HepG2 (cell line): ENCODE data around the gene C11orf68. TPM values are rescaled to one million over a fixed set of nuclear protein-coding genes. Genes with fewer than 3 reads are reported as not detected.

Experiments
- CHCHD3 ChIP-seq: sonication (generic); formaldehyde crosslinking; IDR thresholded peaks from 2 replicates; pipeline ENCODE4 v1.8.0; 2022; ENCODE audit warnings: mild to moderate bottlenecking, missing genetic modification reagents, moderate library complexity
- JDP2 ChIP-seq: sonication (generic); formaldehyde crosslinking; IDR thresholded peaks from 2 replicates; pipeline ENCODE4 v1.8.1; 2022; ENCODE audit warnings: missing genetic modification reagents, borderline replicate concordance
- ZBTB42 ChIP-seq: sonication (generic); formaldehyde crosslinking; IDR thresholded peaks from 2 replicates; pipeline ENCODE4 v1.5.0; 2020; ENCODE audit warnings: mild to moderate bottlenecking, missing genetic modification reagents
- ZC3H13 ChIP-seq: sonication (generic); formaldehyde crosslinking; IDR thresholded peaks from 2 replicates; pipeline ENCODE4 v1.8.1; 2023; ENCODE audit warnings: mild to moderate bottlenecking, missing genetic modification reagents, moderate library complexity
- ZNF235 ChIP-seq: sonication (generic); formaldehyde crosslinking; IDR thresholded peaks from 2 replicates; pipeline ENCODE4 v1.8.1; 2023; ENCODE audit warnings: mild to moderate bottlenecking, missing genetic modification reagents, borderline replicate concordance
- ZNF460 ChIP-seq: sonication (generic); formaldehyde crosslinking; IDR thresholded peaks from 2 replicates; pipeline ENCODE4 v1.5.1; 2020; ENCODE audit warnings: missing genetic modification reagents, mild to moderate bottlenecking, borderline replicate concordance
- polyA plus RNA-seq, 8 experiments: library from polyadenylated mRNA; depleted of rRNA in 3 of 8; stranded (reverse) in 7 of 8; unstranded in 1 of 8; fragments of >200 nt; fragmentation: Illumina TruSeq in 4 of 8; extraction: Trizol in 4 of 8; gene quantifications; 2 replicates each; pipeline versions ENCODE4 v1.2.1 to v1.2.3, GENCODE V29; 2011 to 2016; ENCODE audit warnings: low read depth in 4 of 8, missing spikeins in 1 of 8, mixed read lengths in 1 of 8; ENCODE audit not compliant: insufficient read depth in 1 of 8
- total RNA-seq, 5 experiments: library from RNA; depleted of rRNA; stranded (reverse); fragments of >200 nt; fragmentation: Illumina TruSeq; extraction: Trizol; gene quantifications; 2 replicates each; pipeline ENCODE4 v1.2.3, GENCODE V29; 2016; ENCODE audit warnings: low read depth in 1 of 5
- TF ChIP-seq, protein P1 (sequence below): sonication (generic); formaldehyde crosslinking; IDR thresholded peaks from 2 replicates; pipeline ENCODE4 v1.4.0; 2020; ENCODE audit warnings: mild to moderate bottlenecking, missing genetic modification reagents
- TF ChIP-seq, protein P2 (sequence below): sonication (generic); formaldehyde crosslinking; IDR thresholded peaks from 2 replicates; pipeline ENCODE4 v1.4.0; 2020; ENCODE audit warnings: missing genetic modification reagents
- TF ChIP-seq, protein P3 (sequence below): sonication (generic); formaldehyde crosslinking; IDR thresholded peaks from 2 replicates; pipeline ENCODE4 v1.4.0; 2020; ENCODE audit warnings: missing genetic modification reagents, mild to moderate bottlenecking, borderline replicate concordance
- TF ChIP-seq, protein P4 (sequence below): sonication (generic); formaldehyde crosslinking; conservative IDR thresholded peaks from 2 replicates; pipeline ENCODE4 v1.4.0; 2020; ENCODE audit warnings: missing genetic modification reagents
- TF ChIP-seq, protein P5 (sequence below): sonication (generic); formaldehyde crosslinking; IDR thresholded peaks from 2 replicates; pipeline ENCODE4 v1.4.0; 2020; ENCODE audit warnings: mild to moderate bottlenecking, missing genetic modification reagents, borderline replicate concordance
- TF ChIP-seq, protein P6 (sequence below): sonication (generic); formaldehyde crosslinking; IDR thresholded peaks from 2 replicates; pipeline ENCODE4 v1.5.1; 2020; ENCODE audit warnings: mild to moderate bottlenecking, moderate library complexity, missing genetic modification reagents

The C11orf68 gene
- total and polyA plus RNA-seq, 2 of the 13 experiments (the other 11 are each of a cell fraction or from before 2014, with no cell fraction given), result 8.4 to 28.3 TPM

DNA sequence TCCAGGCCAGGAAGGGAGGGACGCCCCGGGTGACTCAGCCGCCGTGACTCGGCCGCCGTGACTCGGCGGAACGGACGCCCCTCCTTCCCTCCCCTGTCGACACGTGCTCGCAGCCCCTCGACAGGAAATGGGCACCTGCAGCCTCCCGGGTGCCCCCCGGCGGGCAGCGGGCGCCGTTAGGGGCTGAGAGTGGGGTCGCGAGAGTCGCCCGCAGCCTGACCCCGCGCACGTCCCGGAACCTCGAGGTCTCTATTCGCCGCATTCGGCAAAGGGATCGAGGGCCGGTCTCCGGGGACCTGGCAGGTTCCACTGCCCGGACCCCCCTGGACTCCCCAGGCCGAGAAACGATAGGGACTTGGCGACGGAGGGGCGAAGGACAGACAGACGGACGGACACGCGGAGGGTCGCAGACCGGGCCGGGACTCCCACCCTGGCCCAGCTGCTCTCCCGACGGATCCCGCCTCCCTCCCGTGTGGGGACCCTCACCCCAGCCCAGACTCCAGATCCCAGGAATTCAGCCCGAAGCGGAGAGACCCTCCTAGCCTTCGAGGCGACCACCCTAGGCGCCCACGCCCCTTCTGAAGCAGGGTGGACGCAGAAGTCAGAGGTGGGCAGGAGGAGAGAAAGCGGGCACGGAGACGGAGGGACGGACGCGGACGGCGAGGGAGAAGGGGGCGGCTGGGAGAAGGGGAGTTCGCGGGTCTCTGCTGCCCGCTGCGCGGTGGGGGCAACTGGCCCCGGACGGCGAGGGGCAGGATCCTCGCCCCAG is 19.3 kb downstream of the C11orf68 start (continued):
- TF ChIP-seq, protein P1, sequence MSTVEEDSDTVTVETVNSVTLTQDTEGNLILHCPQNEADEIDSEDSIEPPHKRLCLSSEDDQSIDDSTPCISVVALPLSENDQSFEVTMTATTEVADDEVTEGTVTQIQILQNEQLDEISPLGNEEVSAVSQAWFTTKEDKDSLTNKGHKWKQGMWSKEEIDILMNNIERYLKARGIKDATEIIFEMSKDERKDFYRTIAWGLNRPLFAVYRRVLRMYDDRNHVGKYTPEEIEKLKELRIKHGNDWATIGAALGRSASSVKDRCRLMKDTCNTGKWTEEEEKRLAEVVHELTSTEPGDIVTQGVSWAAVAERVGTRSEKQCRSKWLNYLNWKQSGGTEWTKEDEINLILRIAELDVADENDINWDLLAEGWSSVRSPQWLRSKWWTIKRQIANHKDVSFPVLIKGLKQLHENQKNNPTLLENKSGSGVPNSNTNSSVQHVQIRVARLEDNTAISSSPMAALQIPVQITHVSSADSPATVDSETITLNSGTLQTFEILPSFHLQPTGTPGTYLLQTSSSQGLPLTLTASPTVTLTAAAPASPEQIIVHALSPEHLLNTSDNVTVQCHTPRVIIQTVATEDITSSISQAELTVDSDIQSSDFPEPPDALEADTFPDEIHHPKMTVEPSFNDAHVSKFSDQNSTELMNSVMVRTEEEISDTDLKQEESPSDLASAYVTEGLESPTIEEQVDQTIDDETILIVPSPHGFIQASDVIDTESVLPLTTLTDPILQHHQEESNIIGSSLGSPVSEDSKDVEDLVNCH, result no peak
- TF ChIP-seq JDP2 (CRISPR knock-in tag), result no peak
- TF ChIP-seq, protein P2, sequence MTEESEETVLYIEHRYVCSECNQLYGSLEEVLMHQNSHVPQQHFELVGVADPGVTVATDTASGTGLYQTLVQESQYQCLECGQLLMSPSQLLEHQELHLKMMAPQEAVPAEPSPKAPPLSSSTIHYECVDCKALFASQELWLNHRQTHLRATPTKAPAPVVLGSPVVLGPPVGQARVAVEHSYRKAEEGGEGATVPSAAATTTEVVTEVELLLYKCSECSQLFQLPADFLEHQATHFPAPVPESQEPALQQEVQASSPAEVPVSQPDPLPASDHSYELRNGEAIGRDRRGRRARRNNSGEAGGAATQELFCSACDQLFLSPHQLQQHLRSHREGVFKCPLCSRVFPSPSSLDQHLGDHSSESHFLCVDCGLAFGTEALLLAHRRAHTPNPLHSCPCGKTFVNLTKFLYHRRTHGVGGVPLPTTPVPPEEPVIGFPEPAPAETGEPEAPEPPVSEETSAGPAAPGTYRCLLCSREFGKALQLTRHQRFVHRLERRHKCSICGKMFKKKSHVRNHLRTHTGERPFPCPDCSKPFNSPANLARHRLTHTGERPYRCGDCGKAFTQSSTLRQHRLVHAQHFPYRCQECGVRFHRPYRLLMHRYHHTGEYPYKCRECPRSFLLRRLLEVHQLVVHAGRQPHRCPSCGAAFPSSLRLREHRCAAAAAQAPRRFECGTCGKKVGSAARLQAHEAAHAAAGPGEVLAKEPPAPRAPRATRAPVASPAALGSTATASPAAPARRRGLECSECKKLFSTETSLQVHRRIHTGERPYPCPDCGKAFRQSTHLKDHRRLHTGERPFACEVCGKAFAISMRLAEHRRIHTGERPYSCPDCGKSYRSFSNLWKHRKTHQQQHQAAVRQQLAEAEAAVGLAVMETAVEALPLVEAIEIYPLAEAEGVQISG (CRISPR knock-in tag), result peak; percentile 41; the same call in 1 of the 2 replicates
- TF ChIP-seq ZNF460, result no peak
- TF ChIP-seq, protein P3, sequence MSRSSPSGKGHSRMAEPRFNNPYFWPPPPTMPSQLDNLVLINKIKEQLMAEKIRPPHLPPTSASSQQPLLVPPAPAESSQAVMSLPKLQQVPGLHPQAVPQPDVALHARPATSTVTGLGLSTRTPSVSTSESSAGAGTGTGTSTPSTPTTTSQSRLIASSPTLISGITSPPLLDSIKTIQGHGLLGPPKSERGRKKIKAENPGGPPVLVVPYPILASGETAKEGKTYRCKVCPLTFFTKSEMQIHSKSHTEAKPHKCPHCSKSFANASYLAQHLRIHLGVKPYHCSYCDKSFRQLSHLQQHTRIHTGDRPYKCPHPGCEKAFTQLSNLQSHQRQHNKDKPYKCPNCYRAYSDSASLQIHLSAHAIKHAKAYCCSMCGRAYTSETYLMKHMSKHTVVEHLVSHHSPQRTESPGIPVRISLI, result no peak
- peak; percentile 89; the same call in 1 of the 2 replicates for TF ChIP-seq ZC3H13 (CRISPR knock-in tag)
- TF ChIP-seq CHCHD3, result no peak
- TF ChIP-seq, protein P4, sequence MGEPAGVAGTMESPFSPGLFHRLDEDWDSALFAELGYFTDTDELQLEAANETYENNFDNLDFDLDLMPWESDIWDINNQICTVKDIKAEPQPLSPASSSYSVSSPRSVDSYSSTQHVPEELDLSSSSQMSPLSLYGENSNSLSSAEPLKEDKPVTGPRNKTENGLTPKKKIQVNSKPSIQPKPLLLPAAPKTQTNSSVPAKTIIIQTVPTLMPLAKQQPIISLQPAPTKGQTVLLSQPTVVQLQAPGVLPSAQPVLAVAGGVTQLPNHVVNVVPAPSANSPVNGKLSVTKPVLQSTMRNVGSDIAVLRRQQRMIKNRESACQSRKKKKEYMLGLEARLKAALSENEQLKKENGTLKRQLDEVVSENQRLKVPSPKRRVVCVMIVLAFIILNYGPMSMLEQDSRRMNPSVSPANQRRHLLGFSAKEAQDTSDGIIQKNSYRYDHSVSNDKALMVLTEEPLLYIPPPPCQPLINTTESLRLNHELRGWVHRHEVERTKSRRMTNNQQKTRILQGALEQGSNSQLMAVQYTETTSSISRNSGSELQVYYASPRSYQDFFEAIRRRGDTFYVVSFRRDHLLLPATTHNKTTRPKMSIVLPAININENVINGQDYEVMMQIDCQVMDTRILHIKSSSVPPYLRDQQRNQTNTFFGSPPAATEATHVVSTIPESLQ (CRISPR knock-in tag), result no peak
- no peak; the same call in 1 of the 2 replicates for TF ChIP-seq ZBTB42 (CRISPR knock-in tag)
- TF ChIP-seq ZNF235 (CRISPR knock-in tag), result no peak
- TF ChIP-seq, protein P5, sequence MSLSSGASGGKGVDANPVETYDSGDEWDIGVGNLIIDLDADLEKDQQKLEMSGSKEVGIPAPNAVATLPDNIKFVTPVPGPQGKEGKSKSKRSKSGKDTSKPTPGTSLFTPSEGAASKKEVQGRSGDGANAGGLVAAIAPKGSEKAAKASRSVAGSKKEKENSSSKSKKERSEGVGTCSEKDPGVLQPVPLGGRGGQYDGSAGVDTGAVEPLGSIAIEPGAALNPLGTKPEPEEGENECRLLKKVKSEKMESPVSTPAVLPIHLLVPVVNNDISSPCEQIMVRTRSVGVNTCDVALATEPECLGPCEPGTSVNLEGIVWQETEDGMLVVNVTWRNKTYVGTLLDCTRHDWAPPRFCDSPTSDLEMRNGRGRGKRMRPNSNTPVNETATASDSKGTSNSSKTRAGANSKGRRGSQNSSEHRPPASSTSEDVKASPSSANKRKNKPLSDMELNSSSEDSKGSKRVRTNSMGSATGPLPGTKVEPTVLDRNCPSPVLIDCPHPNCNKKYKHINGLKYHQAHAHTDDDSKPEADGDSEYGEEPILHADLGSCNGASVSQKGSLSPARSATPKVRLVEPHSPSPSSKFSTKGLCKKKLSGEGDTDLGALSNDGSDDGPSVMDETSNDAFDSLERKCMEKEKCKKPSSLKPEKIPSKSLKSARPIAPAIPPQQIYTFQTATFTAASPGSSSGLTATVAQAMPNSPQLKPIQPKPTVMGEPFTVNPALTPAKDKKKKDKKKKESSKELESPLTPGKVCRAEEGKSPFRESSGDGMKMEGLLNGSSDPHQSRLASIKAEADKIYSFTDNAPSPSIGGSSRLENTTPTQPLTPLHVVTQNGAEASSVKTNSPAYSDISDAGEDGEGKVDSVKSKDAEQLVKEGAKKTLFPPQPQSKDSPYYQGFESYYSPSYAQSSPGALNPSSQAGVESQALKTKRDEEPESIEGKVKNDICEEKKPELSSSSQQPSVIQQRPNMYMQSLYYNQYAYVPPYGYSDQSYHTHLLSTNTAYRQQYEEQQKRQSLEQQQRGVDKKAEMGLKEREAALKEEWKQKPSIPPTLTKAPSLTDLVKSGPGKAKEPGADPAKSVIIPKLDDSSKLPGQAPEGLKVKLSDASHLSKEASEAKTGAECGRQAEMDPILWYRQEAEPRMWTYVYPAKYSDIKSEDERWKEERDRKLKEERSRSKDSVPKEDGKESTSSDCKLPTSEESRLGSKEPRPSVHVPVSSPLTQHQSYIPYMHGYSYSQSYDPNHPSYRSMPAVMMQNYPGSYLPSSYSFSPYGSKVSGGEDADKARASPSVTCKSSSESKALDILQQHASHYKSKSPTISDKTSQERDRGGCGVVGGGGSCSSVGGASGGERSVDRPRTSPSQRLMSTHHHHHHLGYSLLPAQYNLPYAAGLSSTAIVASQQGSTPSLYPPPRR, result no peak
- TF ChIP-seq, protein P6, sequence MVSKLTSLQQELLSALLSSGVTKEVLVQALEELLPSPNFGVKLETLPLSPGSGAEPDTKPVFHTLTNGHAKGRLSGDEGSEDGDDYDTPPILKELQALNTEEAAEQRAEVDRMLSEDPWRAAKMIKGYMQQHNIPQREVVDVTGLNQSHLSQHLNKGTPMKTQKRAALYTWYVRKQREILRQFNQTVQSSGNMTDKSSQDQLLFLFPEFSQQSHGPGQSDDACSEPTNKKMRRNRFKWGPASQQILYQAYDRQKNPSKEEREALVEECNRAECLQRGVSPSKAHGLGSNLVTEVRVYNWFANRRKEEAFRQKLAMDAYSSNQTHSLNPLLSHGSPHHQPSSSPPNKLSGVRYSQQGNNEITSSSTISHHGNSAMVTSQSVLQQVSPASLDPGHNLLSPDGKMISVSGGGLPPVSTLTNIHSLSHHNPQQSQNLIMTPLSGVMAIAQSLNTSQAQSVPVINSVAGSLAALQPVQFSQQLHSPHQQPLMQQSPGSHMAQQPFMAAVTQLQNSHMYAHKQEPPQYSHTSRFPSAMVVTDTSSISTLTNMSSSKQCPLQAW (CRISPR knock-in tag), result peak; percentile 62
